WTC11 (cell line): Measurements from ENCODE around the gene ANO7. TPM values are rescaled to one million over a fixed set of nuclear protein-coding genes. Genes with fewer than 3 reads are reported as not detected.
"Not testable (repeated sequence)": the region's sequence is repeated elsewhere in the genome, so short reads cannot be mapped to it uniquely, and the experiment has no call there.

Source experiments
- ATAC-seq: fragments of 200-7000 bp; cut with Tn5 transposase; 2 replicates; pipeline ENCODE4 v1.10.0; 2021; ENCODE audit warnings: mild to moderate bottlenecking, moderate library complexity
- CTCF ChIA-PET: fragments of 300-600 bp; sonication (Branson Sonifier 250); formaldehyde crosslinking; loops from one replicate; lab custom pipeline; 2021; ENCODE audit warnings: antibody characterized with exemption; lab: Charles Lee
- POLR2A ChIA-PET: fragments of 350-600 bp; sonication (Branson Sonifier 250); formaldehyde crosslinking; loops from one replicate; lab custom pipeline; 2021; ENCODE audit warnings: antibody characterized with exemption; lab: Charles Lee
- DNase-seq: peaks from one replicate; pipeline ENCODE4 v3.0.0; 2021; ENCODE audit warnings: low spot score
- H3K27ac Mint-ChIP-seq: 2 replicates; pipeline ENCODE4 v1.8.0; 2021; ENCODE audit warnings: mixed read lengths
- H3K27me3 Mint-ChIP-seq: 2 replicates; pipeline ENCODE4 v1.8.0; 2021; ENCODE audit warnings: low read depth, mild to moderate bottlenecking, moderate library complexity, mixed read lengths
- H3K36me3 Mint-ChIP-seq: 2 replicates; pipeline ENCODE4 v1.8.0; 2021; ENCODE audit warnings: mixed read lengths
- H3K4me1 Mint-ChIP-seq: 2 replicates; pipeline ENCODE4 v1.8.0; 2022; ENCODE audit warnings: mixed read lengths
- H3K4me3 Mint-ChIP-seq: 2 replicates; pipeline ENCODE4 v1.8.0; 2021; ENCODE audit warnings: mild to moderate bottlenecking, moderate library complexity, mixed read lengths
- H3K9me3 Mint-ChIP-seq: 2 replicates; pipeline ENCODE4 v1.8.0; 2021; ENCODE audit warnings: mixed read lengths
- AFF4 ChIP-seq: sonication (generic); formaldehyde crosslinking; IDR thresholded peaks from 2 replicates; pipeline ENCODE4 v1.8.1; 2023; ENCODE audit warnings: mild to moderate bottlenecking, missing genetic modification reagents, borderline replicate concordance
- CBFB ChIP-seq: sonication (generic); formaldehyde crosslinking; IDR thresholded peaks from 2 replicates; pipeline ENCODE4 v1.8.1; 2022; ENCODE audit warnings: mild to moderate bottlenecking, low read depth, missing genetic modification reagents
- CREB1 ChIP-seq: sonication (generic); formaldehyde crosslinking; IDR thresholded peaks from 2 replicates; pipeline ENCODE4 v1.8.0; 2023; ENCODE audit warnings: mild to moderate bottlenecking, missing genetic modification reagents
- FOXP4 ChIP-seq: sonication (generic); formaldehyde crosslinking; IDR thresholded peaks from 2 replicates; pipeline ENCODE4 v1.8.0; 2022; ENCODE audit warnings: mild to moderate bottlenecking, missing genetic modification reagents
- IRF2 ChIP-seq: sonication (generic); formaldehyde crosslinking; IDR thresholded peaks from 2 replicates; pipeline ENCODE4 v1.8.0; 2022; ENCODE audit warnings: low read depth, missing genetic modification reagents, borderline replicate concordance
- JUN ChIP-seq: sonication (generic); formaldehyde crosslinking; IDR thresholded peaks from 2 replicates; pipeline ENCODE4 v1.8.0; 2023; ENCODE audit warnings: mild to moderate bottlenecking, missing genetic modification reagents
- NFYB ChIP-seq: sonication (generic); formaldehyde crosslinking; conservative IDR thresholded peaks from 2 replicates; pipeline ENCODE4 v1.8.0; 2022; ENCODE audit warnings: low read depth, missing genetic modification reagents
- NR1H2 ChIP-seq: sonication (generic); formaldehyde crosslinking; IDR thresholded peaks from 2 replicates; pipeline ENCODE4 v1.9.0; 2021; ENCODE audit warnings: mild to moderate bottlenecking, moderate library complexity, missing genetic modification reagents
- NR3C1 ChIP-seq: sonication (generic); formaldehyde crosslinking; conservative IDR thresholded peaks from 2 replicates; pipeline ENCODE4 v1.8.1; 2023; ENCODE audit warnings: low read depth, mild to moderate bottlenecking, missing genetic modification reagents
- OVOL2 ChIP-seq: fragments of 250-450 bp; sonication (Bioruptor Pico); IDR thresholded peaks from 2 replicates; pipeline ENCODE4 v1.9.0; 2021; ENCODE audit warnings: mild to moderate bottlenecking, borderline replicate concordance
- PRRX2 ChIP-seq: fragments of 250-450 bp; sonication (Bioruptor Pico); IDR thresholded peaks from 2 replicates; pipeline ENCODE4 v1.8.0; 2021; ENCODE audit warnings: mild to moderate bottlenecking
- TEAD4 ChIP-seq: sonication (generic); formaldehyde crosslinking; IDR thresholded peaks from 2 replicates; pipeline ENCODE4 v1.8.0; 2022; ENCODE audit warnings: mild to moderate bottlenecking, missing genetic modification reagents
- ZNF121 ChIP-seq: sonication (generic); formaldehyde crosslinking; IDR thresholded peaks from 2 replicates; pipeline ENCODE4 v1.8.0; 2023; ENCODE audit warnings: missing genetic modification reagents
- ZNF219 ChIP-seq: sonication (generic); formaldehyde crosslinking; IDR thresholded peaks from 2 replicates; pipeline ENCODE4 v1.8.0; 2023; ENCODE audit warnings: missing genetic modification reagents, mild to moderate bottlenecking, borderline replicate concordance
- ZNF232 ChIP-seq: sonication (generic); formaldehyde crosslinking; IDR thresholded peaks from 2 replicates; pipeline ENCODE4 v1.8.0; 2022; ENCODE audit warnings: mild to moderate bottlenecking, missing genetic modification reagents
- ZNF532 ChIP-seq: fragments of 250-450 bp; sonication (Bioruptor Pico); IDR thresholded peaks from 2 replicates; pipeline ENCODE4 v1.9.0; 2021; ENCODE audit warnings: mild to moderate bottlenecking, borderline replicate concordance
- total RNA-seq: library from RNA; stranded (reverse); gene quantifications from 3 replicates; pipeline ENCODE4 v1.2.3, GENCODE V29; 2021
- TF ChIP-seq, protein P1 (sequence below): sonication (generic); formaldehyde crosslinking; IDR thresholded peaks from 2 replicates; pipeline ENCODE4 v1.8.0; 2022; ENCODE audit warnings: mild to moderate bottlenecking, missing genetic modification reagents
- TF ChIP-seq, protein P2 (sequence below): fragments of 200-600 bp; IDR thresholded peaks from 2 replicates; pipeline ENCODE4 v1.8.0; 2022; ENCODE audit warnings: antibody characterized with exemption
- TF ChIP-seq, protein P3 (sequence below): sonication (generic); formaldehyde crosslinking; IDR thresholded peaks from 2 replicates; pipeline ENCODE4 v1.8.1; 2023; ENCODE audit warnings: mild to moderate bottlenecking, missing genetic modification reagents

The ANO7 gene
- total RNA-seq, 1 experiment from 2014 or later: 8.0 TPM

- H3K27ac Mint-ChIP-seq: no peak overlapping the region; the same call in 1 of the 2 replicates
- 0 out of 2 replicates have a peak, but pooled peaks cover 3% of the 10 kb centered on the region for H3K4me1 Mint-ChIP-seq
- H3K27me3 Mint-ChIP-seq: no peaks in the 10 kb centered on the region
- no peaks in the 10 kb centered on the region for H3K9me3 Mint-ChIP-seq
- ATAC-seq: no peak
- H3K36me3 Mint-ChIP-seq: no peaks in the 10 kb centered on the region
- ChIA-PET CTCF (no interaction called here), POLR2A (interaction anchor here (0.5 kb wide), 1 partner anchor 78 kb away, joined by 3 read pairs; no protein-coding TSS in a partner anchor)
- no peak for DNase-seq
- no peak for TF ChIP-seq ZNF232 (CRISPR knock-in tag)
- TF ChIP-seq NR1H2: no peak
- TF ChIP-seq ZNF121: no peak
- no peak for TF ChIP-seq ZNF532
- TF ChIP-seq, protein P1, sequence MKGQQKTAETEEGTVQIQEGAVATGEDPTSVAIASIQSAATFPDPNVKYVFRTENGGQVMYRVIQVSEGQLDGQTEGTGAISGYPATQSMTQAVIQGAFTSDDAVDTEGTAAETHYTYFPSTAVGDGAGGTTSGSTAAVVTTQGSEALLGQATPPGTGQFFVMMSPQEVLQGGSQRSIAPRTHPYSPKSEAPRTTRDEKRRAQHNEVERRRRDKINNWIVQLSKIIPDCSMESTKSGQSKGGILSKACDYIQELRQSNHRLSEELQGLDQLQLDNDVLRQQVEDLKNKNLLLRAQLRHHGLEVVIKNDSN: no peak
- TF ChIP-seq PRRX2 (CRISPR knock-in tag): no peak
- TF ChIP-seq IRF2 (CRISPR knock-in tag): no peak
- TF ChIP-seq, protein P2, sequence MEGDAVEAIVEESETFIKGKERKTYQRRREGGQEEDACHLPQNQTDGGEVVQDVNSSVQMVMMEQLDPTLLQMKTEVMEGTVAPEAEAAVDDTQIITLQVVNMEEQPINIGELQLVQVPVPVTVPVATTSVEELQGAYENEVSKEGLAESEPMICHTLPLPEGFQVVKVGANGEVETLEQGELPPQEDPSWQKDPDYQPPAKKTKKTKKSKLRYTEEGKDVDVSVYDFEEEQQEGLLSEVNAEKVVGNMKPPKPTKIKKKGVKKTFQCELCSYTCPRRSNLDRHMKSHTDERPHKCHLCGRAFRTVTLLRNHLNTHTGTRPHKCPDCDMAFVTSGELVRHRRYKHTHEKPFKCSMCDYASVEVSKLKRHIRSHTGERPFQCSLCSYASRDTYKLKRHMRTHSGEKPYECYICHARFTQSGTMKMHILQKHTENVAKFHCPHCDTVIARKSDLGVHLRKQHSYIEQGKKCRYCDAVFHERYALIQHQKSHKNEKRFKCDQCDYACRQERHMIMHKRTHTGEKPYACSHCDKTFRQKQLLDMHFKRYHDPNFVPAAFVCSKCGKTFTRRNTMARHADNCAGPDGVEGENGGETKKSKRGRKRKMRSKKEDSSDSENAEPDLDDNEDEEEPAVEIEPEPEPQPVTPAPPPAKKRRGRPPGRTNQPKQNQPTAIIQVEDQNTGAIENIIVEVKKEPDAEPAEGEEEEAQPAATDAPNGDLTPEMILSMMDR: no peak
- TF ChIP-seq NR3C1: no peak
- no peak for TF ChIP-seq JUN (CRISPR knock-in tag)
- TF ChIP-seq CREB1 (CRISPR knock-in tag): no peak
- TF ChIP-seq CBFB: no peak
- no peak for TF ChIP-seq ZNF219 (CRISPR knock-in tag)
- no peak for TF ChIP-seq OVOL2 (CRISPR knock-in tag)
- TF ChIP-seq AFF4 (CRISPR knock-in tag): no peak
- TF ChIP-seq, protein P3, sequence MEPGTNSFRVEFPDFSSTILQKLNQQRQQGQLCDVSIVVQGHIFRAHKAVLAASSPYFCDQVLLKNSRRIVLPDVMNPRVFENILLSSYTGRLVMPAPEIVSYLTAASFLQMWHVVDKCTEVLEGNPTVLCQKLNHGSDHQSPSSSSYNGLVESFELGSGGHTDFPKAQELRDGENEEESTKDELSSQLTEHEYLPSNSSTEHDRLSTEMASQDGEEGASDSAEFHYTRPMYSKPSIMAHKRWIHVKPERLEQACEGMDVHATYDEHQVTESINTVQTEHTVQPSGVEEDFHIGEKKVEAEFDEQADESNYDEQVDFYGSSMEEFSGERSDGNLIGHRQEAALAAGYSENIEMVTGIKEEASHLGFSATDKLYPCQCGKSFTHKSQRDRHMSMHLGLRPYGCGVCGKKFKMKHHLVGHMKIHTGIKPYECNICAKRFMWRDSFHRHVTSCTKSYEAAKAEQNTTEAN (CRISPR knock-in tag): no peak
- TF ChIP-seq FOXP4 (CRISPR knock-in tag): no peak
- no peak for TF ChIP-seq NFYB (CRISPR knock-in tag)
- no peak for TF ChIP-seq TEAD4 (CRISPR knock-in tag)
- H3K4me3 Mint-ChIP-seq: no peak overlapping the region
Observed at GRCh38 chr2:241195506-241196130, 7.1 kb downstream of the ANO7 start.

- H3K9me3 Mint-ChIP-seq, H3K4me1 Mint-ChIP-seq, H3K4me3 Mint-ChIP-seq, H3K27ac Mint-ChIP-seq, POLR2A ChIA-PET, DNase-seq, H3K27me3 Mint-ChIP-seq, ATAC-seq, CTCF ChIA-PET, H3K36me3 Mint-ChIP-seq: not testable (repeated sequence)
Observed at GRCh38 chr2:241197246-241197645, 8.8 kb downstream of the ANO7 start.
